Ureter (tissue), 1 donor: Measurements from ENCODE around the gene WDPCP. TPM values are rescaled to one million over a fixed set of nuclear protein-coding genes. Genes with fewer than 3 reads are reported as not detected.
"Not testable (repeated sequence)": the region's sequence is repeated elsewhere in the genome, so short reads cannot be mapped to it uniquely, and the experiment has no call there.

Experiments used
- DNase-seq: peaks from one replicate; pipeline ENCODE4 v3.0.0-alpha.2; 2020; ENCODE audit warnings: low spot score
- total RNA-seq: library from RNA; stranded (reverse); gene quantifications from one replicate; pipeline ENCODE4 v1.2.4, GENCODE V29; 2023
- donor health status: DM: yes; HTN: yes; CAD: no.

The WDPCP gene
- total RNA-seq, 1 donor from 2014 or later, result 22.1 TPM

DNA sequence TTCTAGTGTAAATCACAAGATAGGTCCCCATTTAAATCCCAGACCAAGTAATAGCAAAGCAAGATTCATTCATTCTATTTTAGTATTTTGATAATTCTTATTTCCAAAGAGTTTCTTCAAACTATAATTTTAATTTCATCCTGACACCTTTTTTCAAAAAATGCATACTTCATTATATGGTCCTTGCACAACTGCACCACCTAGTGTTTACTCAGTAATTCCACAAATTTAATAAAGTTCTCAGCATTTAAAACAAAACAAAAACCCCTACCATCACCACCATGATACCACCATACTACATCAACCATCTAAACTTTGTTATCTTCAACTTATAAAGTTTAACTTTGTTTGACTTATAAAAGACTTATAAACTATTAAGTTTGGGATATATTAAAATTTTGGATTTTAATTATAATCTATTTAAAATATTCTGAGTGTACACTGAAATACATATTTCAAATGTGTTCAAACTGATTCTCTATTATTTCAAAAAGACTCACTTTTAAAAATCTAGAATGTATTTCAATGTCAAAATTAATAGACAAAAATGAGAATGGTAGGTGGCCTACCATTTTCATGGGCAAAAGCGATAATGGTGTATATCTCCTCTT is 44.2 kb downstream of the WDPCP start:
- no peak for DNase-seq

DNA sequence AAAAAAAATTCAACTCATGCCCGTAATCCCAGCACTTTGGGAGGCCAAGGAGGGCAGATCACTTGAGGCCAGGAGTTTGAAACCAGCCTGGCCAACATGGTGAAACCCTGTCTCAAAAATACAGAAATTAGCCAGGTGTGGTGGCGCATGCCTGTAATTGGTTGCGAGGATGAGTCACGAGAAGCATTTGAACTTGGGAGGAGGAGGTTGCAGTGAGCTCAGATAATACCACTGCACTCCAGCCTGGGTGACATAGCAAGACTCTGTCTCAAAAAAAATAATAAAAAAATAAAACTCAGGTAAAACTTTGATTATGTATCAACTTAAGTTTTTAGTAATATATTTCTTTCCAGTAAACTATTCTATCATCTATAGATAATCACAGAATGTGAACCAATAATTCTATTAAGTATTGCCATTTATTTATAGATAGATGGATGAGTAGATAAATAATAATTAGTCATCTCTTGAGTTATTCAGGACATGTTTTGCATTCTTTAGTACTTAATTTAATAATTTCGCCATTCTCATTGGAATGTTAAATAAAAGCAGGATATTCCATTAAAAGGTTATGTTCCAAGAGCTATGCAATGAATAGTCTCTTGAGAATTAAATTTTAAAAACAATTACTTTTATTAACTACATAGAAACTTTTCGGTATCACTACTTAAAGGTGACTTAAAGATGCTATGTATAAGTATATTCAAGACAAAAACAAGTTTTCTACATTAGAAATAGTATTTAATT is 48.7 kb downstream of the WDPCP start:
- no peak for DNase-seq

DNA sequence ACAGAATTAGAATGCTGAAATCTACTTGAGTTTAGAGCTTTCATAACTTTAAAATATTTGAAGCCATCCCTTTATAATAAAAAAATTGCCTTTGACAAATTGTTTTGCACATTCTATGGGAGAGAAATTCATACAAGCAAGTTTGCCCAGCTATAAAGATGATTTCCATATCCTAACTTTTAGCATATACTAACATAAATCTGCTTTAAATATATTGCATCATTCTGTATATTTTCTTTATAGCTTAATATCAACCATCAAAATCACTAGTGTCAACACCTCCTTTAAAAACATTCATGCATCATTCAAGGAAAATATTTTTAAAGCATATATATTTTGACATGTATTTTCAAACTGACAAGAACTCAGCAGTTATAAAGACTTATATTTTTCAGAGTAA is 49.9 kb downstream of the WDPCP start:
- no peak for DNase-seq

DNA sequence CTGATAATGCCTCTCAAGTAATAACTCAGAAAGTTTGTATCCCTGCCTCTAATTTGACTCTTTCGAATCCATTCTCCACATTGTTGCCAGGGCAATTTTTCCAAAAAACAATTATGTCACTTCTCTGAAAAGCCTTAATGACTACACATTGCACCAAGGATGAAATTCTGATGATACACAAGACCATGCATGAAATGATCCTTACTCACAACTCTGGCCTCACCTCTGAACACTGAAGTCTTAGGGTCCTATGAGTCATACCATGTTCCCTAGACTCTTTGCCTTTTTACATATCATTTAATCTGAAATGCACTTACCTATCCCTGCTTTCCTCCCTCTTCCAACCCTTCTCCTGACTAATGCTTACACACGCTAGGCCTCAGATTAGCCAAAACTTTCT is 51.0 kb downstream of the WDPCP start:
- DNase-seq, result no peak

DNA sequence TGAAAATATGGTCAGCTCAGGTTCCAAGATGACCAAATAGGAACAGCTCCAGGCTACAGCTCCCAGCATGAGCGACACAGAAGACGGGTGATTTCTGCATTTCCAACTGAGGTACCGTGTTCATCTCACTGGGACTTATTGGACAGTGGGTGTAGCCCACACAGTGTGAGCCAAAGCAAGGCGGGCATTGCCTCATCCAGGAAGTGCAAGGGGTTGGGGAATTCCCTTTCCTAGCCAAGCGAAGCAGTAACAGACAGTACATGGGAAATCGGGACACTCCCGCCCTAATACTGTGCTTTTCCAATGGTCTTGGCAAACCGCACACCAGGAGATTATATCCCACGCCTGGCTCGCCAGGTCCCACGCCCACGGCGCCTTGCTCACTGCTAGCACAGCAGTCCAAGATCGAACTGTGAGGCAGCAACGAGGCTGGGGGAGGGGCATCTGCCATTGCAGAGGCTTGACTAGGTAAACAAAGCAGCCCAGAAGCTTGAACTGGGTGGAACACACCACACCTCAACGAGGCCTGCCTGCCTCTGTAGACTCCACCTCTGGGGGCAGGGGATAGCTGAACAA is 57.5 kb downstream of the WDPCP start:
- no peak for DNase-seq

DNA sequence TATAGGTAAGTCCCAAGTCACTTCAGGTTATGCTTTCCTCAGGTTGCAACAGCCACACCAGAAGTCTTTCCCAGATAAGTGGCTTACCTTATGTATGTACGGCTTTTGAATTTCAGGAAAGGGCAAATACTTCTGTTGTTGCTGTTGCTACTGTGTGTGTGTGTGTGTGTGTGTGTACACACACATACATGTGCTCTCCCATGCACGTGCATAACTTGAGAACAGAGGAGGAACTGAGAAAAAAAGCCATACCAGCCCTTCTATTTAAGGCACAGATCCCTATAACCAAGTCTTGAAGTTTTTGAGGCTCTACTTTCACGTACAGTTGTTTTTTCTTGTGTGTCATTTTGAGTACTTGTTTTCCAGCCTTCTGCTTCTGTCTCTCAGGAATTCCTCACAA is 62.4 kb downstream of the WDPCP start:
- no peak for DNase-seq

DNA sequence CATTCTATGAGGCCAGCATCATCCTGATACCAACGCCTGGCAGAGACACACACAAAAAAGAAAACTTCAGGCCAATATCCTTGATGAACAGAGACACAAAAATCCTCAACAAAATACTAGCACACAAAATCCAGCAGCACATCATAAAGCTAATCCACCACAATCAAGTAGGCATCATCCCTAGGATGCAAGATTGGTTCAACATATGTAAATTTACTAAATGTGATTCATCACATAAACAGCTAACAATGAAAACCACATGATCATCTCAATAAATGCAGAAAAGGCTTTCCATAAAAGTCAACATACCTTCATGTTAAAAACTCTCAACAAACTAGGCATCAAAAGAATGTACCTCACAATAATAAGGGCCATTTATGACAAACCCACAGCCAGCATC is 65.3 kb downstream of the WDPCP start:
- DNase-seq, result no peak

DNA sequence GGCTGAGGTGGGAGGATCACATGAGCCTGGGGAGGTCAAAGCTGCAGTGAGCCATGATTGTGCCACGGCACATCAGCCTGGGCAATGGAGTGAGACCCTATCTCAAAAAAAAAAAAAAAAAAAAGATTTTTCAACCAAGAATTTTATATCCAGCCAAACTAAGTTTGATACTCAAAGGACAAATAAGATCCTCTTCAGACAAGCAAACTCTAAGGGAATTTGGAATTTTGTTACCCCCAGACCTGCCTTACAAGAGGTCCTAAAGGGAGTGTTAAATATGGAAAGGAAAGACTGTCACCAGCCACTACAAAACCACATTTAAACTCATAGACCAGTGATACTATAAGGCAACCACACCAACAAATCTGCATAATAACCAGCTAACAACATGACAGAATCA is 67.5 kb downstream of the WDPCP start:
- DNase-seq, result no peak

DNA sequence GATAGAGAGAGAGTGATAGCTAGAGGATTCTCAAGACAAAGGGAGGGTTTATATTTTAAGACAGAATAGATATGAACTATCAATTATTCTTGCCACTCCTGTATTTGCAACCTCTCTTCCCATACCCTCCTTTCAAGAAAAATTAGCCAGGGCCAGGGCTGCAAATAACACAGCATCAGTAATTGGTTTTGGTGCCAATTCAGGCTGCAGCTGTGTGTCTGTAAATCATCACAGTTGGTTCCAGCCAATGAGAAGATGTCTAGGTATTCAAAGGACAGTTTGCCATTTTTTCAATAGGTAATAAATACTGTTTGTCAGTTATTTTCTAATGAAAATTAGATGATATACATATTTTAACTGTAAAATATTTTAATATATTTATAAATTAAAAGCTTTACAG is 73.5 kb downstream of the WDPCP start:
- DNase-seq, result no peak

DNA sequence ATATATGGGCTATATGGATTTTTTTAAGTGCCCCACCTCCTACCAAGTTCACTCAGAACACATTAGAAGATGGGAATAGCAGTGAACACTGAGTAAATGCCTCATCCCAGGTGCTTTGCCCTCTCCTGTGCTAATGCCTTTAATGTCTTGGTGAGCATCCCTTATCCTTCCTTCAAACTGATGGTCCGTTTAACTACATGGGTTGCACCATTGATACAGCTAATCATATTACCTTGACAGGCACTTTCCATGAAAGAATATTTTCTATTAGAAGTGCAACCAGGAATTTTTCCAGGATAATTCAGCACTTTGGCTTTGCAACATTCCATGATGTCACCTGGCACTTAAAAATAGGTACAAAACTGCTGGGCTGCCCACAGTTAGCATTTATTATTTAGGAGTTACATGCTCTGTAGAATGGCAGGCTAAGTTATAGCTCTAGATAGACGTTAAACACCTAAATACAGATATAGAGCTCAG is 74.0 kb downstream of the WDPCP start:
- no peak for DNase-seq

DNA sequence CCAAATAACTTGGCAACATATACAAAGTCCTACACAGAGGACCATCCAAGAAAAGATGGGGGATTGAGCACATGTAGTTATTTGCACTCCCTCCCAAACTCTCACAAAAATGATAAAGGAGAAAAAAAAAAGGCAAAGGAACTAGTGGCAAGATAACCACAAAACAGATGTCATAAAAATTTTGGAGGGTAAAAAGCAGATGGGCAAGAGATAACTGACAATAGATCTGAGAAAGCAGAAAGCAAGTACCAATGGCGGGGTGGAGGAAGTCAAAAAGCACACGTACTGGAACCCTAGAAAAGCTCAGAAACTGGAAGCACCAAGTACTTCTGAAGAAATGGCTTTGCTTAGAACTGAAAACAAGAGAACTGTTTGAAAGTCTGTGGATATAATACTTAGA is 82.0 kb downstream of the WDPCP start:
- DNase-seq, result no peak

DNA sequence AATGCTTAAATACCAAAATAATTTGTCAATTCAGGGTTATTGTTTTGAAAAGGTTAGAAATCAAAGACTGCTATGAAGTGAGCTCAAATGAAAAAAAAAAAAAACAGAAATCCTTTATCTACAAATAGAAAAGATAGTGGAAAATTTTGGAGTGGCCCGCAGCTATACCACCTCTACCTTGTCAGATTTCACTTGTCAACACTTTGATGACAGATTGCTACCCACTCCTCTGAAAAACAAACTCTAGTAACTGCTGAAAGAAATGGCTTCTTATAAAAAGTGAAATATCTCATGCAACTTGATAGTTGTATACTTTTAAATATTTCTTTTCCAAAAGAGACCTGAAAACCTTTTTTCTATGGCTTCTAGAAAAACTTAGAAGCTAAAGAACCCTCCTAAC is 84.5 kb downstream of the WDPCP start:
- no peak for DNase-seq

DNA sequence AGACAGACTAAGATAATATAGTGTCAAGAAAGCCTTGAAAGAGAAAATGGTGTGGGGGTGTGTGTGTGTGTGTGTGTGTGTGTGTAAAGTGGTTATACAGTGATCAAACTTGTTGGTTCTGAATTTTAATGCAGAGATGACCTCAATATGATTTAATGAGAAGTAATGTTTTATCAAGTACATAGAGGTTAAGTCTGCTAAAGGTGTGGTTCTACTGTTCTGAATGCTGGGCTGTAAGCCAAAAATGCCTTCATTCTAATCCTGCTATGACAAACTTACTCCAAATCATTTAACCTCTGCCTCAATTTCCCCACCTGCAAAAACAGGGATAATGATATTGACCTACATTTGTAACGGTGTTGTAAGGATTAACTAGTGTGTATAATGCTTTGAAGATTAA is 87.9 kb downstream of the WDPCP start:
- no peak for DNase-seq

DNA sequence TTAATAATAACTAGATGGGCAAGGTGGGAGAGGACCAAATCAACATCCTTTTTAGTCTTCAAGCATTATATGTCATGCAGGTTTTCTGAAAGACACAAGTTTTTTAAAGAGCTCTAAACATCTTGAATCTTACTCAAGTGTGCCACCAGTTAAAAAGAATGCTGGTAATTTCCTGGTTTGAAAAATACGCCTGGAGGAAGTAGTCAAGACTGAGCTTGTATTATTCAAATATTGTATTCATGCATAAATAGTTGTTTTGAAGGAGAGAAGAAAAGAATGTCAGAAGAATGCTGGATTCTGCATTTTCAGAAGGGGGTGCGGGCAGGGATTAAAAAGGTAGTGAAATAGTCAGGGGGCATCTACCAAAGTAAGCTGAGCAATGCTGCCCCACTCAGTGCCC is 90.7 kb downstream of the WDPCP start:
- DNase-seq, result no peak

DNA sequence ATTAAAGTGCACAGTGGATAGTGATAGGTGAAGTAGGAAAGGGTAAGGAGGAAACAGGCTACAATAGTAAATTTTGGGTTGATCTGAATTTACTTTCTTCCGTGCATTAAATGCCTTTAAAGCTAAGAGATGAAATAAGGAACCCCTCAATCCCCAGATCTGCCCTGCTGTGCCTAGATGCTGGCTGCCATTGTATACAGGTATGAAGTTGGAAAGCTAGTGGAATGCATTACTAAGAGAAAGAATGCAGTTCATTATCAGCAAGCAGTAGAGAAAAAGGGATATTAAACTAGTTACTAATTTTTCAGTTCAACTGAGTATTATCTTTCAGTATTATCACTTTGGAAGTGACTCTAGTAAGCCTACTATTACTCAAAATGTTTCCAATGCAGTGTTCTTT is 93.3 kb downstream of the WDPCP start:
- no peak for DNase-seq

DNA sequence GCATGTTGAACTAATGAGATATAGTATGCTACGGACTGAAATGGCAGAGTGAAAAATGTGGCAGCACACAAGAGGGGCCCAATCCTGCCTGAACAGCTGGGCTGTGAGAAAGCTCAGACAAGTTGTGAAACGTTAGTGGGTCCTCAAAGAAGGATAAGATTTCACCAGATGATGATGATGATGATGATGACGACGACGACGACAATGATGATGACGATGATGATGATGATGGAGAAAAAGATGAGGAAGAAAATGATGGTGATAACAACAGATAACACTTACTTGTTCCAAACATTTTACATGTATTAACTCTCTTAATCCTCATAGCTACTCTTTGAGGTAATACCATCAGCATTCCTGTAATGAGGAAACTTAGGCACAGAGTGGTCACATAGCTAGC is 94.2 kb downstream of the WDPCP start:
- DNase-seq, result no peak

DNA sequence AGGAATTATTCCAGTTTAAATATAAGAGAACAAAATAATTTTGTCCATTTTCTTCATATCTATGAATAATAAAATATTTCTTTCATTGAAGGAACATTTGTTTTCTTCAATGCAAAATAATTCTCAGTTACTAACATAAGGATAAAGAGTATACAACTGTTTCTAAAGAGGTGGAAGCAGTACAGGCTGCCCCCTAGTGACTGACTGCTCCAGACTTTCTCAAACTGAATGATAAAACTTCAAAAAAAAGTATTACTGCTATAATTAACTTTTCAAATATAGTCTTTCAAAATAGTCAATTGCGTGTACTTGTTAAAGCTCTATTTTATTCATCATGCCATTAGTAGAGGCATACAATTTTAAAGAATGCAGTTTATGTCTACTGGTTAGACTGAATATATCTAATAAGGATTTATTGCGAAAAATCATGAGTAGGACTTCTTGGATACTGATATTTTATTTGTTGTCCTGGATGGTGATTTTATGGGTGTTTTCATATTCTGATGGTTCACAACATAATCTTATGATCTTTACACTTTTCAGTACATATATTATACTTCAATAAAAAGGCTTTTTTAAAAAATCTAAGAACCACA is 100.1 kb downstream of the WDPCP start:
- DNase-seq, result no peak

DNA sequence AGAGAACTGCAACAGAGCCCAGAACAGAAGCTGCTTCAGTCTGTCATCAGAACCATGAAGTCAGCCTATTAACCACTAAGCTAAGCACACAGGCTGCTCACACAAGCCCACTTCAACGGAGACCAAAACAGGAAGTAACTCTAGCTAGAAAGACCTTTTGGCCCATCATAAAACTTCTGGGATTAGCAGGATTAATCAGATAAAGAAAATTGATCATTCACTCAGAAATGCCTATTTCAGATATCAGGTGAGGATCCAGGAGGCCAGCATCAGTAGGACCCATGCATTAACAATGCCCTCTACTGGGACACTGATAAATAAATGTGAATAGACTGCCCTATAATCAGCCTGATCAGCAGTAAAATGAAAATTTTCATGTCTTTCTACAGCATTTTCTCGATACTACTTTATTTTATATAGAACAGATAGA is 101.4 kb downstream of the WDPCP start:
- no peak for DNase-seq

DNA sequence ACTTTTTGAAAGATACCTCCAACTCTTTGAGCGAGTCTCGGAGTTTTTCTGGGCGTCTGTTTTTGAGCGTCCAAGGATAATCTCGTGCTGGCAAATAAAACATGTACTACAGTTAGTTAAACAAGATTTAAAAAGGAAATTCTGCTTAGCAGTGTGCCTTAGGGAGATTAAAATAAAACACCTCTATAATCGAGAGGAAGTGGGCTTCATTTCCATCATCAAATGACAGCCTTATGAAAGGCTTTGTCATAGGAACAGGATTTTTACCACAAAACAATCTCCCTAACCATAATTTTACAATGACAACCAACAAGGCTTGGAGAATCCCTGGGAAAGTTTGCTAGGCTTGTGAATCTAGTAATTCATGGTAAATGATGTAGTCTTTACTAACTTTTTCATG is 103.4 kb downstream of the WDPCP start:
- no peak for DNase-seq

DNA sequence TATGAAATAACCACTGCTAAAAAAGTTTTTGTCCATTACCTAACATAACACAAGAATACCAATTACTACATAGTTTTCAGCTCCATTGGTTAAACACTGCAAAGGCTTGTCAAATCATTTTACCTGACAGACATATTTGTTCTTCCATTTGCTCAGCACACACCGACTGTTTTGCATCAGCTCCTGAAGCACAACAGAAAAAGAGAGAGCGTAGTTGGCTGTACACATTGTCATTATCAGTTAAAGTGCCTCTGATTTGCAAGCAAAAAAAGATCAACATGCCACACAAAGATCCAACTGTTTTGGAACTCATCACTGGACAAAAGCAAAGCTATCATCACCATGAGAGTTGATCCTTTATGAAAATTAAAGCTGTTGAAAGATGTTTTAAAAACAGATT is 103.8 kb downstream of the WDPCP start:
- DNase-seq, result no peak

DNA sequence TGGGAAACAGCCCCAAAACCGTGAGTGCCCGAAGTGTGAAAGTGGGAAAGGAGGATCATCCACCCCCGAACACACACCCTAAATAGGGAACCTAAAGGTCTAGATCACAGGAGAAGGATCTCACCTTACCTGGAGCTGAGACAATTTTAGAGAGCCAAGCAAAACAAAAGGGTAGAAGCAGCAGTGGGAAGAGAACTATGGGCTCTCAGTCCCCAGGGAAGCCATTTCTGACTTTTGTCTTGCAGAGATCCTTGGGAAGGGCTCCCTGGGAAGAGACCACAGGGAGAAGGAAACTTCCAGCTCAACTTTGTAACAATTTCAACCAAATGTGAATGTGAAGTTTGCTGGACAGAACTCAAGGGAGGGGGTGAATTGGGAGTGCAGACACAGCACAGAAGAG is 110.6 kb downstream of the WDPCP start:
- no peak for DNase-seq

DNA sequence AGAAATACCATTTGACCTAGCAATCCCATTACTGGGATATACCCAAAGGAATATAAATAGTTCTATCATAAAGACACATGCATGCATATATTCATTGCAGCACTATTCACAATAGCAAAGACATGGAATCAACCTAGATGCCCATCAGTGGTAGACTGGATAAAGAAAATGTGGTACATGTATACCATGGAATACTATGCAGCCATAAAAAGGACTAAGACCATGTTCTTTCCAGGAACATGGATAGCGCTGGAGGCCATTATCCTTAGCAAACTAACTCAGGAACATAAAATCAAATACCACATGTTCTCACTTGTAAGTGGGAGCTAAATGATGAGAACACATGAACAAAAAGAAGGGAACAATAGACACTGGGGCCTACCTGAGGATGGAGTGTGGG is 119.0 kb downstream of the WDPCP start:
- not testable (repeated sequence) for DNase-seq

DNA sequence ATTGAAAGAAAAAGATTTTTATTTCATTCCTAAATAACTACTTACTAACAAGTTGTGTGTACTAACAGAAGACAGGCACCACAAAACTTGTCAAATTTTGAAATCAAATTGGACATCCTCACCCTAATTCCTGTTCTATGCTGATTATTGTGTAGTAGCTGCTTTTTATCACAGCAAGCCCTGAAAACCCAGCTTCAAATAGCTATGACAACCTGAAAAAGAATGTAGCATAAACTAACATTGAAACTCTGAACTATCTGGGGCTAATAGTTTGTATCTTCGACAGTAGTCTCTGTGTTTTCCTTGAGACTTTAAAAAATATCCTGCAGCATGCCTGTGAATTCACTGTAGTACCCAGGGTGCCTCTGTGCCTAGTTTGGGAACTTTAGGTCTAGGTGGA is 122.6 kb downstream of the WDPCP start:
- no peak for DNase-seq
